Left lung (tissue), 10 donors: ENCODE results near the gene ADAMTS8. TPM values are rescaled to one million over a fixed set of nuclear protein-coding genes. Genes with fewer than 3 reads are reported as not detected.
"Not testable (repeated sequence)": the region's sequence is repeated elsewhere in the genome, so short reads cannot be mapped to it uniquely, and the experiment has no call there.

ENCODE experiments used
- ATAC-seq: fragments of 200-7000 bp; cut with Tn5 transposase; one replicate; pipeline ENCODE4 v1.9.1; 2020; ENCODE audit warnings: moderate library complexity
- DNase-seq, 4 donors: peaks; one replicate each; pipeline ENCODE4 v3.0.0-alpha.2; 2013 to 2020
- H3K27ac ChIP-seq, 2 donors: fragments of 200-600 bp; sonication (generic) in 1 of 2; one replicate each; pipeline versions ENCODE4 v1.5.0 to v1.8.0; 2020 to 2021
- H3K27me3 ChIP-seq, 2 donors: fragments of 200-600 bp; sonication (generic) in 1 of 2; one replicate each; pipeline versions ENCODE4 v1.5.0 to v1.8.0; 2020 to 2021
- H3K36me3 ChIP-seq, 2 donors: fragments of 200-600 bp; sonication (generic) in 1 of 2; one replicate each; pipeline versions ENCODE4 v1.5.0 to v1.8.0; 2020 to 2021
- H3K4me1 ChIP-seq, 2 donors: fragments of 200-600 bp; one replicate each; pipeline ENCODE4 v1.8.0; 2021
- H3K4me3 ChIP-seq, 2 donors: fragments of 200-600 bp; sonication (generic) in 1 of 2; one replicate each; pipeline versions ENCODE4 v1.5.0 to v1.8.0; 2020 to 2021; ENCODE audit warnings: mild to moderate bottlenecking in 1 of 2
- H3K9me3 ChIP-seq, 2 donors: fragments of 200-600 bp; sonication (generic) in 1 of 2; one replicate each; pipeline versions ENCODE4 v1.5.0 to v1.8.0; 2020 to 2021
- intact Hi-C, 2 donors: fragments of 100-400 bp; cut with DNase I; formaldehyde crosslinking; loops; one replicate each; pipeline versions ENCODE4 v1.11.2 to v1.14.2; 2022
- polyA plus RNA-seq, 6 donors: library from polyadenylated mRNA; unstranded; fragments of 120-200 nt; gene quantifications; one replicate each; pipeline ENCODE4 v1.2.1, GENCODE V29; 2013; ENCODE audit not compliant: insufficient read length in 6 of 6
- total RNA-seq, 2 donors: library from RNA; stranded (reverse); fragmentation: NEBNext Ultra II Directional; extraction: Animal tissue kit (Norgen Biotek cat#: 25700); gene quantifications; one replicate each; pipeline ENCODE4 v1.2.1, GENCODE V29; 2021
- TF ChIP-seq, protein P1 (sequence below), 2 donors: fragments of 200-600 bp; sonication (generic) in 1 of 2; IDR thresholded peaks; one replicate each; pipeline versions ENCODE4 v1.5.0 to v1.8.0; 2021; ENCODE audit warnings: antibody characterized with exemption in 2 of 2
- donor health status: DM: no; HTN: yes; CAD: no.
- donor health status: DM: no; HTN: no; CAD: no.

Gene ADAMTS8
- total and polyA plus RNA-seq, 8 donors = 1.2 to 48.5 (median 5.3) TPM

DNA sequence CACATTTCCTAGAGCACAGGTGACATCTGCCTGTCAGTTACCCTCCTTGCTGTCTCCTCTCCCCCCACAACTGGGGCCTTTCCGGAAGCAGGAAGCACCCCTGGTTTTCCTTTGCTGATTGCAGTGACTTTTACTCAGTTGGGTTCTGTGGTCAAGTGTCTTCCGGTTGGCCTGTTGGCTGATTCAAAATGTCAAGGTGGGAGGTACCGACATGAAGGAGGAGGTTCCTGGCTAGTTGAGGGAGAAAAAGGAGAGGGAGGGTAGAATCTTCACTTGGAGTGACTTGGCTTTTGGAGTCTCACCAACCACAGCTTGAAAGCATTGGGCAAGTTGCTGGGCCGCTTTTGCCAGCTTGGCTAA is 10.7 kb upstream of the ADAMTS8 start:
- intact Hi-C loops = loop anchor here in 1 of 2 donors (10.0 kb wide), 1 partner anchor 426 kb away; no protein-coding TSS in a partner anchor
- H3K9me3 ChIP-seq = peaks cover 0 to 2% of the 10 kb centered on the region in 2 donors
- no peaks in the 10 kb centered on the region for H3K27me3 ChIP-seq
- no peak for DNase-seq
- ATAC-seq = no peak
- H3K36me3 ChIP-seq = no peaks in the 10 kb centered on the region
- no peak overlapping the region for H3K27ac ChIP-seq
- no peaks in the 10 kb centered on the region for H3K4me1 ChIP-seq
- no peak overlapping the region for H3K4me3 ChIP-seq
- TF ChIP-seq, protein P1, sequence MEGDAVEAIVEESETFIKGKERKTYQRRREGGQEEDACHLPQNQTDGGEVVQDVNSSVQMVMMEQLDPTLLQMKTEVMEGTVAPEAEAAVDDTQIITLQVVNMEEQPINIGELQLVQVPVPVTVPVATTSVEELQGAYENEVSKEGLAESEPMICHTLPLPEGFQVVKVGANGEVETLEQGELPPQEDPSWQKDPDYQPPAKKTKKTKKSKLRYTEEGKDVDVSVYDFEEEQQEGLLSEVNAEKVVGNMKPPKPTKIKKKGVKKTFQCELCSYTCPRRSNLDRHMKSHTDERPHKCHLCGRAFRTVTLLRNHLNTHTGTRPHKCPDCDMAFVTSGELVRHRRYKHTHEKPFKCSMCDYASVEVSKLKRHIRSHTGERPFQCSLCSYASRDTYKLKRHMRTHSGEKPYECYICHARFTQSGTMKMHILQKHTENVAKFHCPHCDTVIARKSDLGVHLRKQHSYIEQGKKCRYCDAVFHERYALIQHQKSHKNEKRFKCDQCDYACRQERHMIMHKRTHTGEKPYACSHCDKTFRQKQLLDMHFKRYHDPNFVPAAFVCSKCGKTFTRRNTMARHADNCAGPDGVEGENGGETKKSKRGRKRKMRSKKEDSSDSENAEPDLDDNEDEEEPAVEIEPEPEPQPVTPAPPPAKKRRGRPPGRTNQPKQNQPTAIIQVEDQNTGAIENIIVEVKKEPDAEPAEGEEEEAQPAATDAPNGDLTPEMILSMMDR (IDR thresholded peaks at IDR 0.05) = no peak

DNA sequence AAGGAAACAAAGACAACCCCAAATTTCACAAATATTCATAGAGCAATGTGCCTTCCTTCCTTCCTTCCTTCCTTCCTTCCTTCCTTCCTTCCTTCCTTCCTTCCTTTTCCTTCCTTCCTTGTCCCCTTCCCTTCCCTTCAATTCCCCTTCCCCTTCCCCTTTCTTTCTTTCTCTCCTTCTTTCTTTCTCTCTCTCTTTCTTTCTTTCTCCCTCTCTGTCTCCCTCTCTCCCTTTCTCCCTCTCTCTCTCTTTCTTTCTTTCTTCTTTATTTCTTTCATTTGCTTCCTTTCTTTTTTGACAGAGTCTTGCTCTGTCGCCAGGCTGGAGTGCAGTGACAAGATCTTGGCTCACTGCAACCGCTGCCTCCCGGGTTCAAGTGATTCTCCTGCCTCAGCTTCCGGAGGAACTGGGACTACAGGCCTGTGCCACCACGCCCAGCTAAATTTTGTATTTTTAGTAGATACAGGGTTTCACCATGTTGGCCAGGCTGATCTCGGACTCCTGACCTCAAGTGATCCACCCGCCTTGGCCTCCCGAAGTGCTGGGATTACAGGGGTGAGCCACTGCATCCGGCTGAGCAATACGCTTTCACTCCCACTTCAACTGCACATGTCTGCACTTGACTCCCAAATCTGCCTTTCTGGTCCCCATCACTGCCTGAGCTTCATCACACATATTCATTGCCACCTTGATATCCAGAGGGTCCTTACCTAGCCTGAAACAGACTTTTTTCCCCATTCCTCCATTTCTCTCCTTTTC is 10.2 kb upstream of the ADAMTS8 start:
- not testable (repeated sequence) for H3K27ac ChIP-seq, DNase-seq, H3K4me1 ChIP-seq, H3K9me3 ChIP-seq, ATAC-seq, H3K27me3 ChIP-seq, H3K36me3 ChIP-seq, H3K4me3 ChIP-seq
- intact Hi-C loops = loop anchor here in 1 of 2 donors (10.0 kb wide), 1 partner anchor 426 kb away; no protein-coding TSS in a partner anchor

DNA sequence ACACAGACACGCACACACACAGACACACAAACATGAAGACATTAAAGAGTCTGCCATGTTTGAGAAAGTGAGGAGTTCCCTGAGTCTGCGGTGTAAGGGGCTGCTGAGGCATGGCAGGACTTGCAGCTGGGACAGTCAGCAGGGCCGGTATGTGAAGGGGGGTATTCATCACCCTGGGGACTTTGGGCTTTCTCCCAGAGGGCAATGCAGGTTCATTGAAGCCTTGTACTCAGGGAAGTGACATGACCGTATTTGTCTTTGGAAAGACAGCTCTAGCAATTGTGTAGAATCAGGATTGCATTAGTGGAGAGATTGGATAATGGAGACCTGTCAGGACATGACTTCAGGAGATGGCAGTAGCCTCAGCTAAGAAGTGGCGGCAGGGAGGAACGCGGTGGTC is 9.4 kb upstream of the ADAMTS8 start:
- H3K27me3 ChIP-seq = peaks cover 0 to under 1% of the 10 kb centered on the region in 2 donors
- ATAC-seq (no peak), DNase-seq (no peak)
- no peaks in the 10 kb centered on the region for H3K4me1 ChIP-seq
- intact Hi-C loops = loop anchor here (2.0 to 10.0 kb wide), 2 partner anchors 423 to 427 kb away; no protein-coding TSS in a partner anchor
- no peak overlapping the region for H3K4me3 ChIP-seq
- no peak overlapping the region for H3K27ac ChIP-seq
- TF ChIP-seq, protein P1 (IDR thresholded peaks at IDR 0.05) = no peak
- H3K9me3 ChIP-seq = peaks cover 0 to 2% of the 10 kb centered on the region in 2 donors
- no peaks in the 10 kb centered on the region for H3K36me3 ChIP-seq

DNA sequence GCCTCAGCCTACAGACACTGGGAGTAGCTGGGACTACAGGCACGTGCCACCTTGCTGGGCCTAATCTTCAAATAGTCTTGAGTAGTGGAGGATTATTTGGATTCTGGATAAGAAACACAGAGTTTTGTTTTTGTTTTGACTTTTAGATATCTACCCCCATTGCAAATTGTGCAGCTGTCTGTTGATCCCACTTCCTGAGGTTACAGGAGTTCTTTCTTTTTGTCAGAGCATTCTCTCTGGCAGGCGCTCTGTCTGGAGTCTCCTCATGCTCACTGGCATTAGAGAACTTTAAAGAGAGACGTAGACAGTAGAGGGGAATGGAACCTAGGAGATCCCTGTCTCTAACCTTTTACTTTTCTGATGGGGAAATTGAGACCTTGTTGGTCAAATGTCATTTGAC is 7.8 kb upstream of the ADAMTS8 start:
- no peaks in the 10 kb centered on the region for H3K4me1 ChIP-seq
- TF ChIP-seq, protein P1 (IDR thresholded peaks at IDR 0.05) = no peak
- intact Hi-C loops = loop anchor here (2.0 to 10.0 kb wide), 2 partner anchors 425 to 429 kb away; no protein-coding TSS in a partner anchor

DNA sequence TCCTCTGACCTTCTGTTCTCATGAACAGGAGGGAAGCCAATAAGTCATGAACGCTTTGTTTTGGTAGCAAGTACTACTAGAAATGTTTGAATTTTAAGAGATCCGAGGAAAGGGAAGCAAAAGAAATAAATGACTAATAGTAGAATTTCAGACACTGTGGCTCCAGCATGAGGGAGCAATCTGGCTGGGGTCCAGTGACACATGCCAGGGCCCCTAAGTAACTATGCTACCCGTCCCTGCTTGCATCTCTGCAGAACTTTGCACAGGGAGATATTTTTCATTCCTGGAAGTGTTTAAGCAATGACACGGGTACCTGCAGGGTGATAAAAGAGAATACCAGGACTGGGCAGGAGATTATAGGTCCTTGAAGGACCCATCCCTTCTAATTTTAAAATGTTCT is 7.3 kb upstream of the ADAMTS8 start:
- Histone ChIP-seq H3K9me3 (no peaks in the 10 kb centered on the region), H3K36me3 (no peaks in the 10 kb centered on the region), H3K4me3 (no peak overlapping the region), H3K27ac (no peak overlapping the region), H3K27me3 (peaks cover 0 to 19% of the 10 kb centered on the region in 2 donors), H3K4me1 (no peaks in the 10 kb centered on the region)
- ATAC-seq = no peak
- TF ChIP-seq, protein P1 (IDR thresholded peaks at IDR 0.05) = no peak
- no peak for DNase-seq
- intact Hi-C loops = loop anchor here (2.0 to 10.0 kb wide), 2 partner anchors 425 to 429 kb away; no protein-coding TSS in a partner anchor

More for the DNA sequence above, 7.8 kb upstream of the ADAMTS8 start:
- H3K9me3 ChIP-seq = peaks cover 0 to 2% of the 10 kb centered on the region in 2 donors
- no peak for ATAC-seq
- no peak for DNase-seq
- no peak overlapping the region for H3K27ac ChIP-seq
- H3K4me3 ChIP-seq = no peak overlapping the region
- no peaks in the 10 kb centered on the region for H3K36me3 ChIP-seq
- H3K27me3 ChIP-seq = peaks cover 0 to 16% of the 10 kb centered on the region in 2 donors
